KOPT-K1 (cell line): ENCODE measurements around the gene TANGO6.

Experiments
- H3K27ac ChIP-seq: fragments of 200-600 bp; sonication (generic); 2 replicates; pipeline ENCODE4 v1.5.1; 2016; ENCODE audit warnings: antibody characterized with exemption, mild to moderate bottlenecking, low read depth, low read length; ENCODE audit not compliant: poor library complexity, severe bottlenecking
- H3K36me3 ChIP-seq: fragments of 200-600 bp; sonication (generic); 2 replicates; pipeline ENCODE4 v1.5.1; 2017; ENCODE audit warnings: antibody characterized with exemption, mild to moderate bottlenecking, low read length, moderate library complexity; ENCODE audit not compliant: insufficient read depth
- H3K9me3 ChIP-seq: fragments of 200-600 bp; sonication (generic); 2 replicates; pipeline ENCODE4 v1.5.1; 2017; ENCODE audit warnings: antibody characterized with exemption, low read length, mild to moderate bottlenecking; ENCODE audit not compliant: insufficient read depth, poor library complexity, severe bottlenecking

Gene TANGO6

GRCh38 chr16:68915589-68915988 lies 72.3 kb downstream of the TANGO6 start:
- H3K27ac ChIP-seq: no peak overlapping the region
- H3K9me3 ChIP-seq: no peaks in the 10 kb centered on the region
- peaks cover 23% of the 10 kb centered on the region for H3K36me3 ChIP-seq

DNA sequence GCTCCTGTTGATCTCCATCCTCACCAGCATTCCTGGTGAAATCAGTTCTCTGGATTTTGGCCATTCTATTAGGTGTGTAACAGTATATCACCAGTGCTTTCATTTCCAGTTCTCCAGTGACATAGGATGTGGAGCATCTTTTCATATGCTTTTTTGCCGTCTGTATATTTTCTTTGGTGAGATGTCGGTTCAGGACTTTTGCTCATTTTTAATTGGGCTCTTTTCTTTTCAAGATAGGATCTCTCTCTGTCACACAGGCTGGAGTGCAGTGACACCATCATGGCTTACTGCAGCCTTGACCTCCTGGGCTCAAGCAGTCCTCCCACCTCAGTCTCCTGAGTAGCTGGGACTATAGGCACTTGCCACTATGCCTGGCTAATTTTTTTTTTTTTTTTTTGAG lies 74.2 kb downstream of the TANGO6 start:
- H3K9me3 ChIP-seq: no peaks in the 10 kb centered on the region
- peaks cover 25% of the 10 kb centered on the region for H3K36me3 ChIP-seq
- H3K27ac ChIP-seq: no peak overlapping the region

- H3K27ac ChIP-seq: no peak overlapping the region
These were observed 77.0 kb downstream of the TANGO6 start for GRCh38 chr16:68920349-68920748.

DNA sequence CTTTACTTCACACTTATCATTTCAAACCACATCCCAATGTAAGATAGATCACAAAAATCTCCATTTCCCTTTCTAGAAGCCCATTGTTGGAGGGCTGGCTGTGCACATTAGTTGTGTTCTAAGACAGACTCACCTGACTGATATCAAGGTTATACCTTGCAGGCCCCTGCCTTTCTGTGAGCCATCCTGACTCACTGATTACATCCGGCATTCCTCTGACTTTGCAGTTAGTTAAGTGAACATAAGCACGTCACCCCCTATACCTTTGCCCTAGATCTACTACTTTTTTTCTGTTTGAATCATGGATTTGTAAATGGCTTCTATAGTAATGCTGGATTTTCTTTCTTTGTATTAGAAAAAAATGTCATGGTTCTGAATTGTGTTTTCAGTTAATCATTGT lies 78.3 kb downstream of the TANGO6 start:
- Histone ChIP-seq H3K27ac (no peak overlapping the region), H3K36me3 (peaks cover 29% of the 10 kb centered on the region), H3K9me3 (no peaks in the 10 kb centered on the region)

More at GRCh38 chr16:68920349-68920748, 77.0 kb downstream of the TANGO6 start:
- Histone ChIP-seq H3K9me3 (no peaks in the 10 kb centered on the region), H3K36me3 (peaks cover 29% of the 10 kb centered on the region)

DNA sequence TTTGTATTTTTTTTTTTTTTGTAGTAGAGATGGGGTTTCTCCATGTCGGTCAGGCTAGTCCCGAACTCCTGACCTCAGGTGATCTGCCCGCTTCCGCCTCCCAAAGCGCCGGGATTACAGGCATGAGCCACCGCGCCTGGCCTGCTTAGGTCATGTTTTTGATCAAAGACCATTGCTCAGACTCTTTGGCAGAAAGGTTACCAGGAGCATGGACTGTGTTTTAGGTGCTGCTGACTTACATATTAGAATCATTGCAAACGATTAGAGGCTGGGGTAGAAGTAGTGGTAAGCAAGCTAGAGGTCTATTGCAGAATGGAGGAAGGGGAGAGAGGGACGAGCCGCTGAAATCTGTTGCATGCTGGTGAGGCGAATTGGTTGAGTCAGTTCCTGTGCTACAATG lies 79.8 kb downstream of the TANGO6 start:
- H3K36me3 ChIP-seq: peaks cover 42% of the 10 kb centered on the region
- H3K27ac ChIP-seq: no peak overlapping the region
- no peaks in the 10 kb centered on the region for H3K9me3 ChIP-seq

GRCh38 chr16:68927018-68927417 lies 83.7 kb downstream of the TANGO6 start:
- Histone ChIP-seq H3K36me3 (peaks cover 55% of the 10 kb centered on the region), H3K27ac (no peak overlapping the region), H3K9me3 (no peaks in the 10 kb centered on the region)

DNA sequence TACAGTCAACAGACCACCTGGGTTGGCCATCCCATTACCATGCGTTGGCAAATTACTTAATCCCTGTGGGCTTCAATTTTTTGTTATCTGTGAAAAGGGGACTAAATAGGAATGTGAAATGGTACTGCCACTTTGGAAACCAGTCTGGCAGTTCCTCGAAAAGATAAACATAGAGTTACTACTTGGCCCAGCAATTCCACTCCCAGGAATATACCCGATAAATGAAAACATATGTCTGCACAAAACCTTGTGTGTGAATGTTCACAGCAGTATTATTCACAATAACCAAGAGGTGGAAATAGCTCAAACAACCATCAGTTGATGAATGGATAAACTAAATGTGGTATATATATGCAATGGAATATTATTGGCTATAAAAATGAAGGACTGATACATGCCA lies 87.9 kb downstream of the TANGO6 start:
- Histone ChIP-seq H3K27ac (no peak overlapping the region), H3K36me3 (peaks cover 60% of the 10 kb centered on the region), H3K9me3 (no peaks in the 10 kb centered on the region)

GRCh38 chr16:68934402-68934801 lies 91.1 kb downstream of the TANGO6 start:
- no peaks in the 10 kb centered on the region for H3K9me3 ChIP-seq
- H3K36me3 ChIP-seq: peaks cover 39% of the 10 kb centered on the region
- no peak overlapping the region for H3K27ac ChIP-seq

GRCh38 chr16:68935008-68935407 lies 91.7 kb downstream of the TANGO6 start:
- H3K9me3 ChIP-seq: no peaks in the 10 kb centered on the region
- H3K27ac ChIP-seq: no peak overlapping the region
- peaks cover 33% of the 10 kb centered on the region for H3K36me3 ChIP-seq

DNA sequence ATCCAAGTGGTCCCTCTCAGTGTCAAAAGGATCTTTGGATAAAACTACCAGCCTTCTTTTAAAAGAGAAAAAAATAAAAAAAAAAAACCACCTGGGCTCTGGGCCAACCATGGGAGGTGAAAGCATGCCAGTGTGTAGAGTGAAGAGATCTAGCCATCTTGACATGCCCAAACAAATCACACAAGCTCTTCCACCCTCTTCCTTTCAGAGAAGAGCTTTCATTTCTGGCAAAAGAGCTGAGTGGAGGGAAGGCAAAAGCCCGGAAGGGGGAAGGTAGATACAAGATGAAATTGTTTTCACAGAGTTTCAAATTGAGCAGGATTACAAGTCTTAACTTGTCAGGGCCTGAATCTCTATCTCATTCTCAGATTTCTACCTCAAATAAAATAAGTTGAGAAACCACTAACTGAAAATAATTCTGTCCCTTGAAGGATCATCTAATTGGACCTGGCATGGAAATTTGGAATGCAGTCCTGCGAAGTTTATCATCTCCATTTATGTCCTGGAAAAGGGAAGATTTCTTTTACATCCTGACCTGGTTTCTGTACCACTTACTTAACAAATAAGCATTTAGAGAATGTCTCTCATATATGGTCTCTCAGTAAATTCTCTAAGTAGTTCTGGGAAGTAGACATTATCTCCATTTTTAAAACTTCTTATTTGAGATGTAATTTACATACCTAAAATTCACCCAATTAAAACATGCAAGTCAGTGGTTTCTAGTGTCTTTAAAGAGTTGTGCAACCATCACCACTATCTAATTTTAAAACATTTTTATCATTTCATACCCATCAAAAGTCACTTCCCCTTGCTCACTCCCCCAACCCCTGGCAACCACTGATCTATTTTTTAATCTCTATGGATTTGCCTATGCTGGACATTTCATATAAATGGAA lies 93.7 kb downstream of the TANGO6 start:
- H3K27ac ChIP-seq: no peak overlapping the region
- H3K9me3 ChIP-seq: no peaks in the 10 kb centered on the region
- peaks cover 16% of the 10 kb centered on the region for H3K36me3 ChIP-seq

DNA sequence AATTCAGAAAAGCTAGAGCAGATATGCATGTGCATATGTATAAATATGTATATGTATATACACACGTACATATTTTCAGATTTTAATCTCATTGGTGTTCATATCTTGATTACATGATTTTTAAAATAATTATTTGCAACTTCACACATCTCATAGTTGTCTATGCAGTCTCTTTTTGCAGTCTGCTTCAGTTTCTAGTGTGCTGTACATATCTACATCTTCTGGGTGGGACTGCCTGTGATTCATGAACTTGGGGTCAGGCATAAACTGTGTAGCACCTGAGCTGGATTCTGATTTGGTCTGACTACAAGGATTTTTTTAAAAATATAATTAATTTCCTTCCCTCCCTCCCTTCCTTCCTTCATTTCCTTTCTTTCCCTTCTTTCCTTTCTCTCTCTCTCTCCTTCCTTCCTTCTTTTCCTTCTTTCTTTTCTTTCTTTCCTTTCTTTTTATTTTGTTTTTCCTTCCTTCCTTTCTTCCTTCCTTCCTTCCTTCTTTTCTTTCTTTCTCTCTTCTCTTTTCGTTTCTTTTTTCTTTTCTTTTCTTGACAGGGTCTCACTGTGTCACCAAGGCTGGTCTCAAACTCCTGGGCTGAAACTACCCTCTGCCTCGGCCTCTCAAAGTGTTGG lies 96.5 kb downstream of the TANGO6 start:
- peaks cover 14% of the 10 kb centered on the region for H3K36me3 ChIP-seq
- no peak overlapping the region for H3K27ac ChIP-seq
- peaks cover 10% of the 10 kb centered on the region for H3K9me3 ChIP-seq

GRCh38 chr16:68940816-68941215 lies 97.5 kb downstream of the TANGO6 start:
- peaks cover 14% of the 10 kb centered on the region for H3K9me3 ChIP-seq
- H3K36me3 ChIP-seq: peaks cover 16% of the 10 kb centered on the region
- H3K27ac ChIP-seq: no peak overlapping the region

- Histone ChIP-seq H3K36me3 (peaks cover 15% of the 10 kb centered on the region), H3K9me3 (peaks cover 14% of the 10 kb centered on the region), H3K27ac (no peak overlapping the region)
These were observed 100.6 kb downstream of the TANGO6 start for GRCh38 chr16:68943961-68944360.

- H3K27ac ChIP-seq: no peak overlapping the region
- peaks cover 14% of the 10 kb centered on the region for H3K9me3 ChIP-seq
- H3K36me3 ChIP-seq: peaks cover 15% of the 10 kb centered on the region
These were observed 105.0 kb downstream of the TANGO6 start for GRCh38 chr16:68948230-68948910.
